ENCODE measurements around the gene FGFBP2.

- TF ChIP-seq, protein P1, sequence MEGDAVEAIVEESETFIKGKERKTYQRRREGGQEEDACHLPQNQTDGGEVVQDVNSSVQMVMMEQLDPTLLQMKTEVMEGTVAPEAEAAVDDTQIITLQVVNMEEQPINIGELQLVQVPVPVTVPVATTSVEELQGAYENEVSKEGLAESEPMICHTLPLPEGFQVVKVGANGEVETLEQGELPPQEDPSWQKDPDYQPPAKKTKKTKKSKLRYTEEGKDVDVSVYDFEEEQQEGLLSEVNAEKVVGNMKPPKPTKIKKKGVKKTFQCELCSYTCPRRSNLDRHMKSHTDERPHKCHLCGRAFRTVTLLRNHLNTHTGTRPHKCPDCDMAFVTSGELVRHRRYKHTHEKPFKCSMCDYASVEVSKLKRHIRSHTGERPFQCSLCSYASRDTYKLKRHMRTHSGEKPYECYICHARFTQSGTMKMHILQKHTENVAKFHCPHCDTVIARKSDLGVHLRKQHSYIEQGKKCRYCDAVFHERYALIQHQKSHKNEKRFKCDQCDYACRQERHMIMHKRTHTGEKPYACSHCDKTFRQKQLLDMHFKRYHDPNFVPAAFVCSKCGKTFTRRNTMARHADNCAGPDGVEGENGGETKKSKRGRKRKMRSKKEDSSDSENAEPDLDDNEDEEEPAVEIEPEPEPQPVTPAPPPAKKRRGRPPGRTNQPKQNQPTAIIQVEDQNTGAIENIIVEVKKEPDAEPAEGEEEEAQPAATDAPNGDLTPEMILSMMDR (IDR thresholded peaks at IDR 0.05; ENCODE audit: low read depth, low read length): no peak
- no peak for TF ChIP-seq EZH2phosphoT487 (IDR thresholded peaks at IDR 0.05; ENCODE audit: low read depth)
These were observed 42.7 kb upstream of the FGFBP2 start for GRCh38 chr4:16005676-16006075.
